IPS DF 6.9 (cell line): ENCODE data around the gene ASZ1.
"Not testable (repeated sequence)": the region's sequence is repeated elsewhere in the genome, so short reads cannot be mapped to it uniquely, and the experiment has no call there.

Source experiments
- DNase-seq: peaks from one replicate; pipeline ENCODE4 v3.0.0-alpha.2; 2013; ENCODE audit warnings: low read depth, low spot score
- H3K27ac ChIP-seq: one replicate; pipeline ENCODE4 v1.5.1; 2013; ENCODE audit warnings: low read length, control low read depth
- H3K27me3 ChIP-seq: 2 replicates; pipeline ENCODE4 v1.6.1; 2013; ENCODE audit warnings: mild to moderate bottlenecking, low read length; ENCODE audit not compliant: control insufficient read depth, insufficient read depth
- H3K36me3 ChIP-seq: 2 replicates; pipeline ENCODE4 v1.6.1; 2013; ENCODE audit warnings: low read length; ENCODE audit not compliant: control insufficient read depth, insufficient read depth
- H3K4me1 ChIP-seq: 2 replicates; pipeline ENCODE4 v1.6.1; 2013; ENCODE audit warnings: low read length; ENCODE audit not compliant: control insufficient read depth, insufficient read depth
- H3K4me3 ChIP-seq: 2 replicates; pipeline ENCODE4 v1.5.1; 2013; ENCODE audit warnings: mild to moderate bottlenecking, low read length
- H3K9me3 ChIP-seq: 2 replicates; pipeline ENCODE4 v1.6.1; 2013; ENCODE audit warnings: low read length, inconsistent platforms; ENCODE audit not compliant: control insufficient read depth, insufficient read depth
- WGBS: extraction: QIAGEN DNeasy Blood & Tissue Kit; methylation state at CpG from one replicate; pipeline ENCODE4 v1.1.7; 2013; ENCODE audit warnings: mixed read lengths, missing lambda C conversion rate; ENCODE audit not compliant: insufficient read length, insufficient coverage; 5-methylcytosine and 5-hydroxymethylcytosine counted together

ASZ1 gene

GRCh38 chr7:117444646-117445045 is 17.4 kb upstream of the ASZ1 start:
- no peaks in the 10 kb centered on the region; the same call in 1 of the 2 replicates for H3K27me3 ChIP-seq
- no peak overlapping the region for H3K27ac ChIP-seq
- H3K9me3 ChIP-seq = no peaks in the 10 kb centered on the region
- no peak overlapping the region for H3K4me3 ChIP-seq
- no peak for DNase-seq
- H3K4me1 ChIP-seq = no peaks in the 10 kb centered on the region
- WGBS = no CpG with 5 or more reads among the region's 1 CpG
- no peaks in the 10 kb centered on the region for H3K36me3 ChIP-seq

GRCh38 chr7:117435475-117436043 is 8.3 kb upstream of the ASZ1 start:
- WGBS = no CpG with 5 or more reads among the region's 2 CpGs
- Histone ChIP-seq H3K4me1 (no peaks in the 10 kb centered on the region), H3K9me3 (no peaks in the 10 kb centered on the region), H3K4me3 (no peak overlapping the region), H3K27me3 (no peaks in the 10 kb centered on the region), H3K36me3 (no peaks in the 10 kb centered on the region), H3K27ac (no peak overlapping the region)
- DNase-seq = no peak

- Histone ChIP-seq H3K27me3 (no peaks in the 10 kb centered on the region), H3K4me1 (no peaks in the 10 kb centered on the region), H3K27ac (no peak overlapping the region), H3K36me3 (no peaks in the 10 kb centered on the region), H3K4me3 (no peak overlapping the region), H3K9me3 (no peaks in the 10 kb centered on the region)
- no peak for DNase-seq
- WGBS = 100% methylated on average over 1 of the region's 3 CpGs
These were observed 3.0 kb downstream of the ASZ1 start for GRCh38 chr7:117424090-117424829.

- not testable (repeated sequence) for H3K4me3 ChIP-seq, H3K27ac ChIP-seq, H3K36me3 ChIP-seq, H3K9me3 ChIP-seq, H3K27me3 ChIP-seq, H3K4me1 ChIP-seq, DNase-seq
- no CpG with 5 or more reads among the region's 1 CpG for WGBS
These were observed 12.7 kb downstream of the ASZ1 start for GRCh38 chr7:117414591-117414990.

- H3K9me3 ChIP-seq = no peaks in the 10 kb centered on the region
- H3K4me3 ChIP-seq = no peak overlapping the region
- no peak for DNase-seq
- no peaks in the 10 kb centered on the region for H3K36me3 ChIP-seq
- H3K4me1 ChIP-seq = no peaks in the 10 kb centered on the region
- WGBS = no CpG with 5 or more reads among the region's 3 CpGs
- no peaks in the 10 kb centered on the region for H3K27me3 ChIP-seq
- H3K27ac ChIP-seq = no peak overlapping the region
These were observed 14.2 kb downstream of the ASZ1 start for GRCh38 chr7:117412946-117413559.

- Histone ChIP-seq H3K27me3 (no peaks in the 10 kb centered on the region), H3K4me1 (no peaks in the 10 kb centered on the region), H3K9me3 (no peaks in the 10 kb centered on the region), H3K27ac (no peak overlapping the region), H3K4me3 (no peak overlapping the region), H3K36me3 (no peaks in the 10 kb centered on the region)
- DNase-seq = no peak
- no CpG with 5 or more reads among the region's 1 CpG for WGBS
These were observed 14.9 kb downstream of the ASZ1 start for GRCh38 chr7:117412390-117412789.

GRCh38 chr7:117411539-117411938 is 15.8 kb downstream of the ASZ1 start:
- no CpG with 5 or more reads among the region's 3 CpGs for WGBS
- Histone ChIP-seq H3K27me3 (no peaks in the 10 kb centered on the region), H3K27ac (no peak overlapping the region), H3K9me3 (no peaks in the 10 kb centered on the region), H3K4me3 (no peak overlapping the region), H3K4me1 (no peaks in the 10 kb centered on the region), H3K36me3 (no peaks in the 10 kb centered on the region)
- DNase-seq = no peak

GRCh38 chr7:117408831-117409230 is 18.5 kb downstream of the ASZ1 start:
- Histone ChIP-seq H3K27ac (no peak overlapping the region), H3K4me3 (no peak overlapping the region), H3K36me3 (no peaks in the 10 kb centered on the region), H3K4me1 (no peaks in the 10 kb centered on the region), H3K9me3 (no peaks in the 10 kb centered on the region), H3K27me3 (no peaks in the 10 kb centered on the region)
- DNase-seq = no peak
- no CpG with 5 or more reads among the region's 1 CpG for WGBS

GRCh38 chr7:117405519-117405918 is 21.8 kb downstream of the ASZ1 start:
- Histone ChIP-seq H3K27me3 (no peaks in the 10 kb centered on the region), H3K4me3 (no peak overlapping the region), H3K36me3 (no peaks in the 10 kb centered on the region), H3K9me3 (no peaks in the 10 kb centered on the region), H3K4me1 (no peaks in the 10 kb centered on the region), H3K27ac (no peak overlapping the region)
- no CpG with 5 or more reads among the region's 3 CpGs for WGBS
- DNase-seq = no peak

- no peaks in the 10 kb centered on the region for H3K27me3 ChIP-seq
- H3K36me3 ChIP-seq = no peaks in the 10 kb centered on the region
- H3K9me3 ChIP-seq = no peaks in the 10 kb centered on the region
- no peaks in the 10 kb centered on the region for H3K4me1 ChIP-seq
- DNase-seq = no peak
- H3K27ac ChIP-seq = no peak overlapping the region
- no CpG with 5 or more reads among the region's 8 CpGs for WGBS
- no peak overlapping the region for H3K4me3 ChIP-seq
These were observed 23.6 kb downstream of the ASZ1 start for GRCh38 chr7:117403737-117404136.
